ENCODE data around the gene MRPL36.

DNA sequence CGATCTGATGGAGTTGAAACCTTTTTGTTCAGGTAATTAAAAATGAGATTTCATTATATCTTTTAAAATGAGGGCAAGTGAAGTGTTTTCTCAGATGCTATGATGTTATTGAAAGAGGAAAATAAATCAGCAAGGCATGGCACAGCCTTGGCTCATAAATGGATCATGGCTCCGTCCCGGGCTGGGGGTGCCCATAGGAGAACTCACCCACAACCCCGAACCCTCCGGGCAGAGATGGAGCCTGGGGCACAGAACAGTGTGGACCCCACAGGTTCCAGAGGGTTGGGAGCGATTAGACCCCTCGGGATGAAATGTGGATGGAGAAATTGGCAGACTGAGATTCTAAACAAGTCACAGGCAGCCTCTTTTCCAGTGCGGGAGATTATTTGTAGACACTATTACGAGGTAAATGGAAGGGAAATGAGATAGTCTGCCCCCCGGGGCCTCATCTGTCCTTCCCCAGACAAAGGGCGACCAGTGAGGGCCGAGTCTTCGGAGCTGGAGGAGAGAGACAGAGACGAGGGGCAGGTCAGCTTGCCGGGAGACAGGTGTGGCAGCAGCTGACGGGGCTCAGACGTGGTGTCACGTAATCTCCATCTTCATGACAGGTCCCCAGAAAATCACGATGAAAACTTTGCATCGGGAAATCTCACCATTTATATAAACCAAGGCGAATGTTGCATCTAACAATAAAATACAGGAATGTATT is 35.2 kb upstream of the MRPL36 start:
- TF ChIP-seq, protein P1, sequence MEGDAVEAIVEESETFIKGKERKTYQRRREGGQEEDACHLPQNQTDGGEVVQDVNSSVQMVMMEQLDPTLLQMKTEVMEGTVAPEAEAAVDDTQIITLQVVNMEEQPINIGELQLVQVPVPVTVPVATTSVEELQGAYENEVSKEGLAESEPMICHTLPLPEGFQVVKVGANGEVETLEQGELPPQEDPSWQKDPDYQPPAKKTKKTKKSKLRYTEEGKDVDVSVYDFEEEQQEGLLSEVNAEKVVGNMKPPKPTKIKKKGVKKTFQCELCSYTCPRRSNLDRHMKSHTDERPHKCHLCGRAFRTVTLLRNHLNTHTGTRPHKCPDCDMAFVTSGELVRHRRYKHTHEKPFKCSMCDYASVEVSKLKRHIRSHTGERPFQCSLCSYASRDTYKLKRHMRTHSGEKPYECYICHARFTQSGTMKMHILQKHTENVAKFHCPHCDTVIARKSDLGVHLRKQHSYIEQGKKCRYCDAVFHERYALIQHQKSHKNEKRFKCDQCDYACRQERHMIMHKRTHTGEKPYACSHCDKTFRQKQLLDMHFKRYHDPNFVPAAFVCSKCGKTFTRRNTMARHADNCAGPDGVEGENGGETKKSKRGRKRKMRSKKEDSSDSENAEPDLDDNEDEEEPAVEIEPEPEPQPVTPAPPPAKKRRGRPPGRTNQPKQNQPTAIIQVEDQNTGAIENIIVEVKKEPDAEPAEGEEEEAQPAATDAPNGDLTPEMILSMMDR (optimal IDR thresholded peaks at IDR 0.05 in 1 of 3, IDR thresholded peaks at IDR 0.05 in 1 of 3, conservative IDR thresholded peaks at IDR 0.05 in 1 of 3; ENCODE audit: extremely low read depth in 1 of 3, insufficient read depth in 2 of 3, low read length in 3 of 3) = no peak
- no peak for TF ChIP-seq EZH2 (IDR thresholded peaks at IDR 0.05; ENCODE audit: low read length)

All from keratinocyte (primary cell).